Hepatocyte (in vitro differentiated cells): ENCODE measurements around the gene ACP7.

Experiments
- CTCF ChIP-seq: fragments of 200-600 bp; sonication (generic); IDR thresholded peaks from 2 replicates; pipeline ENCODE4 v1.5.1; 2016; ENCODE audit warnings: antibody characterized with exemption, mild to moderate bottlenecking; ENCODE audit not compliant: poor library complexity
- EZH2 ChIP-seq: fragments of 200-600 bp; sonication (generic); IDR thresholded peaks from 2 replicates; pipeline ENCODE4 v1.6.1; 2016; ENCODE audit warnings: antibody characterized with exemption, mild to moderate bottlenecking, borderline replicate concordance
- EZH2phosphoT487 ChIP-seq: fragments of 200-600 bp; sonication (generic); IDR thresholded peaks from one replicate; pipeline ENCODE4 v1.6.1; 2018; ENCODE audit warnings: antibody characterized with exemption, mild to moderate bottlenecking, low read depth, moderate library complexity; ENCODE audit not compliant: unreplicated experiment, severe bottlenecking

- TF ChIP-seq EZH2 = no peak
- TF ChIP-seq CTCF = no peak
- no peak for TF ChIP-seq EZH2phosphoT487
These were observed 25.5 kb downstream of the ACP7 start for GRCh38 chr19:39109641-39110040.
